Stimulated activated CD8-positive, alpha-beta memory T cell treated with anti-CD3 and anti-CD28 coated beads, Interleukin-12 subunit alpha, Interleukin-12 subunit beta, amount 100 ng/mL, for 1 hour (primary cell): ENCODE measurements around the gene DNAI2.
A peak's percentile ranks its signal among the peaks of the same experiment; 100 is the strongest.
"Not testable (repeated sequence)": the region's sequence is repeated elsewhere in the genome, so short reads cannot be mapped to it uniquely, and the experiment has no call there.

Experiments used
- DNase-seq: peaks from one replicate; pipeline ENCODE4 v3.0.0-alpha.2; 2020; ENCODE audit warnings: low read depth

Gene DNAI2

GRCh38 chr17:74276051-74276476 is 2.0 kb downstream of the DNAI2 start:
- no peak for DNase-seq

- DNase-seq, result no peak
These were observed 2.5 kb downstream of the DNAI2 start for GRCh38 chr17:74276541-74277009.

GRCh38 chr17:74277935-74278334 is 3.9 kb downstream of the DNAI2 start:
- DNase-seq, result no peak

GRCh38 chr17:74279617-74280016 is 5.6 kb downstream of the DNAI2 start:
- not testable (repeated sequence) for DNase-seq

GRCh38 chr17:74280093-74280513 is 6.1 kb downstream of the DNAI2 start:
- DNase-seq, result peak; percentile 27

- no peak for DNase-seq
These were observed 7.8 kb downstream of the DNAI2 start for GRCh38 chr17:74281799-74282198.

GRCh38 chr17:74282274-74282586 is 8.2 kb downstream of the DNAI2 start:
- DNase-seq, result not testable (repeated sequence)

GRCh38 chr17:74282587-74283370 is 8.7 kb downstream of the DNAI2 start:
- no peak for DNase-seq

- no peak for DNase-seq
These were observed 9.3 kb downstream of the DNAI2 start for GRCh38 chr17:74283371-74283673.

- no peak for DNase-seq
These were observed 13.1 kb downstream of the DNAI2 start for GRCh38 chr17:74287031-74287602.

- no peak for DNase-seq
These were observed 14.8 kb downstream of the DNAI2 start for GRCh38 chr17:74288785-74289184.

- DNase-seq, result no peak
These were observed 15.7 kb downstream of the DNAI2 start for GRCh38 chr17:74289688-74290087.

- DNase-seq, result no peak
These were observed 16.3 kb downstream of the DNAI2 start for GRCh38 chr17:74290340-74290739.

- DNase-seq, result no peak
These were observed 18.5 kb downstream of the DNAI2 start for GRCh38 chr17:74292495-74292894.

- DNase-seq, result no peak
These were observed 21.9 kb downstream of the DNAI2 start for GRCh38 chr17:74295625-74296547.

- no peak for DNase-seq
These were observed 22.5 kb downstream of the DNAI2 start for GRCh38 chr17:74296548-74296936.

GRCh38 chr17:74297941-74298340 is 23.9 kb downstream of the DNAI2 start:
- no peak for DNase-seq

- no peak for DNase-seq
These were observed 24.7 kb downstream of the DNAI2 start for GRCh38 chr17:74298778-74299177.

- no peak for DNase-seq
These were observed 25.4 kb downstream of the DNAI2 start for GRCh38 chr17:74299226-74300009.

GRCh38 chr17:74303305-74303704 is 29.3 kb downstream of the DNAI2 start:
- DNase-seq, result no peak

- no peak for DNase-seq
These were observed 30.1 kb downstream of the DNAI2 start for GRCh38 chr17:74304184-74304583.
